Measurements from ENCODE around the gene MARCHF3.

The MARCHF3 gene

DNA sequence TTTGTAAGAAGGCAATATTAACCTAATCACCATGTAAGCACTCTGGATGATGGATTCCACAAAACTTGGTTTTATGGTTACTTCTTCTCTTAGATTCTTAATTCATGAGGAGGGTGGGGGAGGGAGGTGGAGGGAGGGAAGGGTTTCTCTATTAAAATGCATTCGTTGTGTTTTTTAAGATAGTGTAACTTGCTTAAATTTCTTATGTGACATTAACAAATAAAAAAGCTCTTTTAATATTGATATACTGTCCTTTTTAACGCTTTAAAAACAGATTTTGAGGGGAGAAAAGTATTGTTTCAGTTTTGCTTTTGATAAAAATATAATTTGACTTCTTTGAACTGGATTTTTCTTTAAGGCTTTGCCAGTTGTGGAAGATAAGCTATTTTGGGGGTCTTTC lies 193.6 kb downstream of the MARCHF3 start:
- in situ Hi-C loops (cut with HindIII; ENCODE audit: low sequenced_read_pairs) = no loop called here
- no peak for TF ChIP-seq CTCF (IDR thresholded peaks at IDR 0.05; ENCODE audit: low read depth, low read length, missing control alignments)
- no peak for DNase-seq (ENCODE audit: low read depth)

GRCh38 chr5:126831156-126831555 lies 199.2 kb downstream of the MARCHF3 start:
- H3K4me3 ChIP-seq (ENCODE audit: low read depth, low read length) = no peak overlapping the region
- no peak for TF ChIP-seq CTCF (IDR thresholded peaks at IDR 0.05; ENCODE audit: low read depth, low read length, missing control alignments)
- no peak for DNase-seq (ENCODE audit: low read depth)
- in situ Hi-C loops (cut with HindIII; ENCODE audit: low sequenced_read_pairs) = no loop called here

More for the DNA sequence above, 193.6 kb downstream of the MARCHF3 start:
- H3K4me3 ChIP-seq (ENCODE audit: low read depth, low read length) = no peak overlapping the region

GRCh38 chr5:126830061-126830460 lies 200.3 kb downstream of the MARCHF3 start:
- no peak for TF ChIP-seq CTCF (IDR thresholded peaks at IDR 0.05; ENCODE audit: low read depth, low read length, missing control alignments)
- in situ Hi-C loops (cut with HindIII; ENCODE audit: low sequenced_read_pairs) = no loop called here
- DNase-seq (ENCODE audit: low read depth) = no peak
- no peak overlapping the region for H3K4me3 ChIP-seq (ENCODE audit: low read depth, low read length)

DNA sequence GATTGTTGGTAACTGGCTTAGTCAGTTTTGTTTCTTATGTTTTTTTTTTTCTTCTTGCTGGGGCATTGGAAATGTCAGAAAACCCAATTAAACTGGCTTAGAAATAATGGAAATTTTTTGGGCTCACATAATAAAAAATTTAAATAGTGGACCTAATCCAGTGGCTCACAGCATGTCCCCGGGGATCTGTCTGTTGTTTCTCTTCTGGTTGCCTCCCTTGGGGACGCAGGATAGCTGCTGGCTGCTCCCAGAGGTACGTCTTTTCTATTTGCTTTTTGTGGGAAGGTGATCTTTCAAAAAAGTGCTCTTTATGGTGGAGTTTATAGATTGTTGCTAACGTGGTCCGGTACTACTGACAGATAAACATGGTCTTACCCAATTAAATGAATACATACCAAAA lies 201.3 kb downstream of the MARCHF3 start:
- in situ Hi-C loops (cut with HindIII; ENCODE audit: low sequenced_read_pairs) = no loop called here
- DNase-seq (ENCODE audit: low read depth) = no peak
- TF ChIP-seq CTCF (IDR thresholded peaks at IDR 0.05; ENCODE audit: low read depth, low read length, missing control alignments) = no peak
- no peak overlapping the region for H3K4me3 ChIP-seq (ENCODE audit: low read depth, low read length)

- TF ChIP-seq CTCF (IDR thresholded peaks at IDR 0.05; ENCODE audit: low read depth, low read length, missing control alignments) = no peak
- in situ Hi-C loops (cut with HindIII; ENCODE audit: low sequenced_read_pairs) = no loop called here
- H3K4me3 ChIP-seq (ENCODE audit: low read depth, low read length) = no peak overlapping the region
- DNase-seq (ENCODE audit: low read depth) = no peak
These were observed 203.6 kb downstream of the MARCHF3 start for GRCh38 chr5:126826619-126827215.

DNA sequence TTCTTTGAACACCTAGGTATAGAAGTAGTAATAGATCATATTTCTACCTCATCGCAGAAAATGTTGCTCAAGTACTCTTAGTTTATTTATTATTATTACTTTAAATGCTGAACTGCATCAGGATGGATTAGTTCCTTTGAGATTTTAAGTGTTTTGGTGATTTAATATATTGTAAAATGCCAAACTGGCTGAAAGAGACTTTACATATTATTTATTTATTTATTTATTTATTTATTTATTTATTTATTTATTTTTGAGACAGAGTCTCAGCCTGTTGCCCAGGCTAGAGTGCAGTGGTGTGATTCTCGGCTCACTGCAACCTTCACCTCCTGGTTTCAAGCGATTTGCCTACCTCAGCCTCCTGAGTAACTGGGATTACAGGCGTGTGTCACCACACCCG lies 211.1 kb downstream of the MARCHF3 start:
- no peak overlapping the region for H3K4me3 ChIP-seq (ENCODE audit: low read depth, low read length)
- in situ Hi-C loops (cut with HindIII; ENCODE audit: low sequenced_read_pairs) = no loop called here
- no peak for TF ChIP-seq CTCF (IDR thresholded peaks at IDR 0.05; ENCODE audit: low read depth, low read length, missing control alignments)
- DNase-seq (ENCODE audit: low read depth) = no peak

All from astrocyte of the cerebellum (primary cell).